Epithelial cell of esophagus (primary cell): Measurements from ENCODE around the gene GCM1.

ENCODE experiments used
- DNase-seq: peaks from one replicate; pipeline ENCODE4 v3.0.0; 2010; ENCODE audit warnings: low read depth
- H3K4me3 ChIP-seq: 2 replicates; pipeline ENCODE4 v1.5.1; 2011; ENCODE audit warnings: mild to moderate bottlenecking, low read length, control low read depth
- CTCF ChIP-seq: IDR thresholded peaks from 2 replicates; pipeline ENCODE4 v1.5.1; 2011; ENCODE audit warnings: low read depth, mild to moderate bottlenecking, low read length, control low read depth, inconsistent platforms; ENCODE audit not compliant: insufficient read depth; ENCODE audit errors: missing control alignments

The GCM1 gene

GRCh38 chr6:53119772-53120409 is 28.8 kb downstream of the GCM1 start:
- peak; percentile 78 for DNase-seq
- no peak for TF ChIP-seq CTCF
- H3K4me3 ChIP-seq: no peak overlapping the region

GRCh38 chr6:53119349-53119748 is 29.3 kb downstream of the GCM1 start:
- no peak overlapping the region for H3K4me3 ChIP-seq
- peak; percentile 27 for DNase-seq
- no peak for TF ChIP-seq CTCF

GRCh38 chr6:53115741-53116140 is 32.9 kb downstream of the GCM1 start:
- DNase-seq: no peak
- H3K4me3 ChIP-seq: no peak overlapping the region
- TF ChIP-seq CTCF: no peak

- TF ChIP-seq CTCF: no peak
- no peak for DNase-seq
- H3K4me3 ChIP-seq: no peak overlapping the region
Observed at GRCh38 chr6:53115113-53115512, 33.5 kb downstream of the GCM1 start.

- H3K4me3 ChIP-seq: no peak overlapping the region
- no peak for DNase-seq
- no peak for TF ChIP-seq CTCF
Observed at GRCh38 chr6:53113742-53114141, 34.9 kb downstream of the GCM1 start.

- no peak for TF ChIP-seq CTCF
- peak; percentile 66 for DNase-seq
- H3K4me3 ChIP-seq: no peak overlapping the region
Observed at GRCh38 chr6:53112871-53113270, 35.8 kb downstream of the GCM1 start.

GRCh38 chr6:53112404-53112803 is 36.2 kb downstream of the GCM1 start:
- TF ChIP-seq CTCF: no peak
- H3K4me3 ChIP-seq: no peak overlapping the region
- peak; percentile 91 for DNase-seq
